Thoracic aorta (tissue), 2 donors: ENCODE data around the gene TMA7. TPM values are rescaled to one million over a fixed set of nuclear protein-coding genes. Genes with fewer than 3 reads are reported as not detected.

Experiments used
- ATAC-seq: fragments of 150-250 bp; one replicate; pipeline ENCODE4 v1.8.0; 2017; ENCODE audit warnings: low read depth; ENCODE audit not compliant: insufficient number of reproducible peaks, low FRiP score
- DNase-seq: peaks from one replicate; pipeline ENCODE4 v3.0.0-alpha.2; 2020; ENCODE audit warnings: low spot score
- H3K27ac ChIP-seq, 2 donors: fragments of 200-600 bp; sonication (generic); 1 replicate in 1 of 2; 2 replicates in 1 of 2; pipeline ENCODE4 v1.5.1; 2016; ENCODE audit warnings: mild to moderate bottlenecking in 2 of 2, moderate library complexity in 2 of 2
- H3K27me3 ChIP-seq: fragments of 200-600 bp; sonication (generic); replicated peaks from 2 replicates; pipeline ENCODE4 v1.6.0; 2016; ENCODE audit warnings: mild to moderate bottlenecking; ENCODE audit not compliant: insufficient read depth
- H3K36me3 ChIP-seq: fragments of 200-600 bp; sonication (generic); one replicate; pipeline ENCODE4 v1.5.1; 2016
- H3K4me1 ChIP-seq, 2 donors: fragments of 200-600 bp; sonication (generic); 1 replicate in 1 of 2; 2 replicates in 1 of 2; pipeline versions ENCODE4 v1.5.1 to v1.6.0; 2016; ENCODE audit warnings: low read depth in 2 of 2, mild to moderate bottlenecking in 1 of 2; ENCODE audit not compliant: control insufficient read depth in 1 of 2
- H3K4me3 ChIP-seq: fragments of 200-600 bp; sonication (generic); 2 replicates; pipeline ENCODE4 v1.5.1; 2016; ENCODE audit warnings: mild to moderate bottlenecking
- H3K9me3 ChIP-seq: fragments of 200-600 bp; sonication (generic); 2 replicates; pipeline ENCODE4 v1.5.1; 2016
- total RNA-seq, 2 donors: library from RNA; depleted of rRNA; stranded (reverse); fragments of >200 nt; gene quantifications; one replicate each; pipeline versions ENCODE4 v1.1.0 to v1.2.3, GENCODE V29; 2016
- TF ChIP-seq, protein P1 (sequence below): fragments of 200-600 bp; sonication (generic); IDR thresholded peaks from one replicate; pipeline ENCODE4 v1.5.1; 2019; ENCODE audit warnings: antibody characterized with exemption

Gene TMA7
- total RNA-seq, 2 donors from 2014 or later: 112 to 164 TPM

DNA sequence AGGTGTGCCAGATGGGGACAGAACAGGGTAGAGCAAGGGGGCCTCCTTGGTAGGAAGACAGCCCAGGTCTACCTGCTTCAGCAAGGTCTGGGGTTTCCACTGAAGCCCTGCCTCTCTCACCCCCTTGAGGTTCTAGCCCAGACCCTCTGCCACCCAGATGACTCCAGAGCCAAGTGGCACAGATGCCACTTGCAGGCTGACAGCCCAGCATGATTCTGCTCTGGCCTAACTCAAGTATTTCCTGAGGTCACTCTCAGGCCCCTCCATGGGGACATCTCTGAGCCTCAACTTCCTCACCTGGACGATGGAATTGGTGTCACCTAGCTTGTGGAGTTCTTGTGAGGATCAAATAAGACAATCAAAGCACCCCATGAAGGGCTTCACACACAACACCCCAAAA lies 34.1 kb upstream of the TMA7 start:
- DNase-seq: no peak

DNA sequence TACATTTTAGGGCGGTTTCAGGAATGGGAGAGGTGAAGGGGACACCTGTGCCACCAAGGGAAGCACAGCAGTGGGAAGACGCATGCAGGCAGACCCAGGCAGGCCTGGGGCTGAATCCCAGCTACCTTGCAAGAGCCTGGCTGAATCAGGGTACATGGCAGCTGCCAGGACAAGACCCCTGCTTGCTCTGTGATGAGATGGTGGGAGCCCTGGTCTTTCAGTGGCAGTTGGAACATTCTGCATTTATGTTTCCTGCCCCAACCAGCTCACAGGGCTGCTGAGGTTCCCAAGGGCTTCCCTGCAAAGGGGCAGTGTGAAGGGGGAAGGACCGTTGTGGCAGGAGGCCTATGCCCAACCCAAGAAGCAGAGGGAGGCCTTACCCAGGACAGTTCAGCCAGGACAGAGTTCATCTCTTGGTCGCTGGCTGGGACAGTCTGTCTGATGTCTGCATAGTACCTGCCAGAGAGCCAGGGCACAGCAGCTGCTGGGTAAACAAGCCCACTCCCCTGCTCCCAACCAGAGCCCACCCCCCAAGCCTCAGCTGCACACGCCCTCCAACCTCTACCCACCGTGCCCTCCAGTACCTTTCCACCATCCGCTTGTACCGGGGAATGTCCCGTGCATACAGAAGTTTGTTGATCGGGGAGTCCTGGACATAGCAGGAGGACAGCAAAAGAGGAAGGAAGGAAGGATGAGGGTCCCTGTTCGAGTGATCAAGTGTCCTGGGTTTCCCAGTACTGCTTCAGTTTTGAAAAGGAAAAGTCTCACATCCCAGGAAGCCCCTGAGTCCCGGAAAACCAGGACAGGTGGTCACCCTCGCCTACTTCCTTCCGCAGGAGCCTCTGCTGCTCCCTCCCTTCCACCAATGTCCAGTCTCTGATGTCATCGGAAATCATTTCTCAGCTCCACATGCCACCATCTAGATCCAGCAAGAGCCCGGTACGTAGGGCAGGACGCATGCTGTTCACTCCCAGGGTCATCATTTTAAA lies 33.3 kb upstream of the TMA7 start:
- DNase-seq: no peak
- Histone ChIP-seq H3K4me3 (no peak overlapping the region), H3K27ac (peak overlapping the region; percentile 92 to 95), H3K36me3 (peaks cover 58% of the 10 kb centered on the region), H3K27me3 (no peaks in the 10 kb centered on the region), H3K4me1 (peaks cover 21 to 42% of the 10 kb centered on the region in 2 donors), H3K9me3 (no peaks in the 10 kb centered on the region)
- no peak for ATAC-seq
- TF ChIP-seq, protein P1, sequence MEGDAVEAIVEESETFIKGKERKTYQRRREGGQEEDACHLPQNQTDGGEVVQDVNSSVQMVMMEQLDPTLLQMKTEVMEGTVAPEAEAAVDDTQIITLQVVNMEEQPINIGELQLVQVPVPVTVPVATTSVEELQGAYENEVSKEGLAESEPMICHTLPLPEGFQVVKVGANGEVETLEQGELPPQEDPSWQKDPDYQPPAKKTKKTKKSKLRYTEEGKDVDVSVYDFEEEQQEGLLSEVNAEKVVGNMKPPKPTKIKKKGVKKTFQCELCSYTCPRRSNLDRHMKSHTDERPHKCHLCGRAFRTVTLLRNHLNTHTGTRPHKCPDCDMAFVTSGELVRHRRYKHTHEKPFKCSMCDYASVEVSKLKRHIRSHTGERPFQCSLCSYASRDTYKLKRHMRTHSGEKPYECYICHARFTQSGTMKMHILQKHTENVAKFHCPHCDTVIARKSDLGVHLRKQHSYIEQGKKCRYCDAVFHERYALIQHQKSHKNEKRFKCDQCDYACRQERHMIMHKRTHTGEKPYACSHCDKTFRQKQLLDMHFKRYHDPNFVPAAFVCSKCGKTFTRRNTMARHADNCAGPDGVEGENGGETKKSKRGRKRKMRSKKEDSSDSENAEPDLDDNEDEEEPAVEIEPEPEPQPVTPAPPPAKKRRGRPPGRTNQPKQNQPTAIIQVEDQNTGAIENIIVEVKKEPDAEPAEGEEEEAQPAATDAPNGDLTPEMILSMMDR: no peak

More for the DNA sequence above, 34.1 kb upstream of the TMA7 start:
- Histone ChIP-seq H3K36me3 (peaks cover 51% of the 10 kb centered on the region), H3K27ac (peak overlapping the region; percentile 92 to 95), H3K27me3 (no peaks in the 10 kb centered on the region), H3K9me3 (no peaks in the 10 kb centered on the region), H3K4me1 (peaks cover 27 to 49% of the 10 kb centered on the region in 2 donors), H3K4me3 (no peak overlapping the region)
- no peak for ATAC-seq
- TF ChIP-seq, protein P1: no peak

DNA sequence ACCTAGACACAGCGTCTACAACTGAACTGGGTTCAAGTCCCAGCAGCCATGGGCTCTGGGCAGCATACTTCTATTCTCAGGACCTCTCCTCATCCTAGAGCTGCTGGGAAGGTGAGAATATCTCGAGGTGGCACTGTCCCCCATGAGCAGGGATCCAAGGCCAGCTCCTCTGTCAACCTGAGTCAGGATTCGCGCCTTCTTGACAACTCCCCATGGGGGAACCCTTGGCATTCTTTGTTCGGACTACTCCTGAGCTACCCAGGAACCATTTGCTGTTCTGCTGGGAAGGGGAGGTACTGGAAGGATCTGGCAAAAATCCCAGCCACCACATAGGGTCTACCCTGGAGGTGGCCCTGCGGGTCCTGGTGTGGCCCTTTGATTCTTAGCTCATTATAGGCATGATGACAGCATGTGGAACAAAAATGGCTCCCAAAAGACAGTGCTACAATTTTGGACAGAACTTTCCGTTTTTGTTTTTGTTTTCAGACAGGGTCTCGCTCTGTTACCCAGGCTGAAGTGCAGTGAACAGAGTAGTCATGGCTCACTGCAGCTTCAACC lies 32.4 kb upstream of the TMA7 start:
- DNase-seq (no peak), ATAC-seq (no peak)
- Histone ChIP-seq H3K36me3 (peaks cover 66% of the 10 kb centered on the region), H3K4me3 (no peak overlapping the region), H3K4me1 (peaks cover 16 to 39% of the 10 kb centered on the region in 2 donors), H3K9me3 (no peaks in the 10 kb centered on the region), H3K27ac (peak overlapping the region in 1 of 2 donors; percentile 41), H3K27me3 (no peaks in the 10 kb centered on the region)
- TF ChIP-seq, protein P1: no peak

DNA sequence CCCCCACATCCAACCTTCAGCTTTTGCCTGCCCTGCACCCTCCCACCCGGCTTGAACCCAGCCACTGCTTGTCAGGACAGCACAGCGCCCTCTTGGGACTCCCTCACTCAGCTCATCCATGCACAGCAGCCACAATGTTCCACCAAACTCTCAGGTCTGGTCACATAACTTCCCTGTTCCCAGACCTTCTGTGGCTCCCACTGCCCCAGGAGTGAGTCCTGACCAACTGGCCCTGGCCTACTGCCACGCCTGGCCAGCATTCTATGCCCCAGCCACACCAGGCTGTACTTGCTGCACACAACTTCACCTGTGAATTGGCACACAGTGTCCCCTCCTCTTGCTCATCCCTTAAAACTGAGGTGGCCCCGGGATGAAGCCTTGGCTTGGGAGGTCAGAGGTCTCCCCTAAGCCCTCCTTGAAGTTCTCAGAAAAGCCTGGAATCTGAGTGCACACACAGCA lies 31.2 kb upstream of the TMA7 start:
- peak; percentile 1 for DNase-seq
- H3K27me3 ChIP-seq: no peaks in the 10 kb centered on the region
- peaks cover 6 to 39% of the 10 kb centered on the region in 2 donors for H3K4me1 ChIP-seq
- H3K4me3 ChIP-seq: no peak overlapping the region
- no peak for ATAC-seq
- TF ChIP-seq, protein P1: no peak
- peaks cover 66% of the 10 kb centered on the region for H3K36me3 ChIP-seq
- no peaks in the 10 kb centered on the region for H3K9me3 ChIP-seq
- peak overlapping the region in 1 of 2 donors; percentile 20 for H3K27ac ChIP-seq
